HG03439 (cell line): Measurements from ENCODE around the gene SORBS1.

Experiments used
- ATAC-seq: cut with Tn5 transposase; IDR thresholded peaks from one replicate; pipeline ENCODE4 v1.9.1; 2021; ENCODE audit warnings: mild to moderate bottlenecking, moderate library complexity; ENCODE audit not compliant: unreplicated experiment

The SORBS1 gene

DNA sequence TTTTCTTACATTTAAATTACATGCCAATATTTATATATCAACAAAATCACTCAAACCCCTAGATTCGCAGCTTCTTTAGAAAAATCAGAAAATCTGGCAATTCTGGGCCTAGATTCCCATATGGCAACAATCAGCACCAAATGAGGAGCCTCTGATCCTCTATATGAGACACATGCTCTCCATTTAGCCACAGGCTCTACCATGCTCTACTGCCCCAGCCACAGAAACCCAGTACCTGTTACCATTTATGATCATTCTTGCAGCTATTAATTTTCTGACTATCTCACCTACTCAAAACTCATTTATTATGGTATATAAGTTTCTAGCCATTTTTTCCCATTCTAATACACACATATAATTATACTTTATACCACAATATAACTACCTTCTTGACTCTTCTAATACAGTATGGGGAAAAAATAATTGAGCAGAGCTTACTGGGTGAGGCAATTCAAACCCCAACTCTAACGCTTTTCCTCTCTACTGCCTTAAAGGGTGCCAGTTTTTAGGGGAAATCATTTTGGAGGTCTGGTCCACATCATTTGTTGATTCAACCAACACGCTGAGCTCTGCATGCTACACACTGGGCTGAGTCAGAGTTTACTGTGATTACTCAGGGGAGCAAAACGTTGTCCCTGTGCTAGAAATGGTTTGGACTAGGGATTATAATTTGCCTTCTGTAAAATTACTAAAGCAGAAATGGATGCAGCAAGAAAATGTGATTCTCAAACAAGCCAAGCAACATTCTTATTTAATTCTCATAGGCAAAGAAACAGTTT is 281.9 kb downstream of the SORBS1 start:
- no peak for ATAC-seq

GRCh38 chr10:95278061-95278988 is 282.8 kb downstream of the SORBS1 start:
- ATAC-seq: no peak

DNA sequence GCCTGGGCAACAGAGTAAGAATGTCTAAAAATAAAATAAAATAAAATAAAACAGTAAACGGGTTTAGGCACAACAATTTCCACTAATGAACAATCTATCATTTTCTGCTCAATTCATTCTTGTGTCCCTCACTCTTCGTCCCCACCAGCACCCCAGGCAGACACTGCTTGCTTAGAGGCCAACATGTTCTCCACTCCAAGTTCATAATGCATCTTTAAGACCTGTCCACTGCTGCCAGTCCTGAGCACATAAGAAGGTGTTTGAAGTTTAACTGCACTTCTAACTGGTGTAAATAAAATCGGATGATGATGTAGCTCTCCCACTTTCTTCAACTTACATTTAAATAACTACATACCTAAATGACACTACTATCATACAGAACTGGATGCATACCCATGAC is 283.6 kb downstream of the SORBS1 start:
- ATAC-seq: no peak

- ATAC-seq: no peak
Observed at GRCh38 chr10:95277201-95277570, 284.0 kb downstream of the SORBS1 start.

GRCh38 chr10:95276367-95277200 is 284.6 kb downstream of the SORBS1 start:
- ATAC-seq: no peak

DNA sequence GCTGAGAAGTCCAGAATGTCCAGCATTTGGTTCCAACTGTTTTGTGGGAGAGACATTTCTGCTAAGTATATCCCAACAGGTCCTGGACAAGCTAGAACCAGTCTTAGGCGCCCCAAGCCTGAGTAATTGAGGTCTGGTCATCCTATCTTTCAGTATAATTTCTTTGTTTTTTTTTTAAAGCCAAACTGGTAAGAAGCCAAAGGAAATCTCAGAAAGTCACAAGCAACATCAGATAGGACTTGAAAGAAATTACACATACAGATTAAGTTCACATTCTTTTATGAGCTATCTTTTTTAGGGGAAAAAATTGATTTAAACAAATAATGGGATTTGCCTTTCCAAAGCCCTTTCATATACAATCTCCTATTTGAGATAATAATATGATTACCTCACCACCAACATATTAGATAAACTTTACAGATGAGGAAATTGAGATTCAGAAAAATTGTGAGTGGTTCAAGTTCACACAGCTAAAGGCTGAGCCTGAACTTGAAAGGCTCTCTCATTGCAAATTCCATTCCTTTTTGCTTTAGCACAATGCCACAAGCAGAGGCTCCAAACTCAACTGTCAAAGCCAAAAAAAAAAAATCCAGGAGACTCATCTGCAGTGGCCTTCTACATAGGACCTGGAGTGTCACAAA is 285.3 kb downstream of the SORBS1 start:
- ATAC-seq: no peak

GRCh38 chr10:95273393-95274312 is 287.5 kb downstream of the SORBS1 start:
- ATAC-seq: no peak

GRCh38 chr10:95268438-95268837 is 292.7 kb downstream of the SORBS1 start:
- no peak for ATAC-seq

- no peak for ATAC-seq
Observed at GRCh38 chr10:95267251-95267650, 293.9 kb downstream of the SORBS1 start.

DNA sequence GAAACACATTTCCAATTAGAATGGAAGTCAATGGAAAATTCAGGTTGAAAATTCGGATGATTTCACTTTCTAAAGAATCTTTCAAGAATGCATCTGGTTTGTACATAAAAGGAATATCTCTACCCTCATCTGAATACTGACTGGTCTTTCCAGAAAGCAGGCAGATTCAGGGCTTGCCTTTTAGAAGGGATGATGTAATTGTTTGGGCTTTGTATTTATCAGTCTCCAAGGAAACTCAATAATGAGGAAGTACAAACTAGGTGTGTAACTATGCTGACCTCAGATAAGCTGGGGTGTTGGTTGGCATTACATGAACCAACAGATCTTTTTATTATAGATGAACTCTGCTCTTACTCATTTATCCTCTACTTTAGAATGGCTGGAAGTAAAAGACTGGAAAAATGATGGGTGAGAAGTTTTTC is 294.5 kb downstream of the SORBS1 start:
- peak; percentile 77 for ATAC-seq

DNA sequence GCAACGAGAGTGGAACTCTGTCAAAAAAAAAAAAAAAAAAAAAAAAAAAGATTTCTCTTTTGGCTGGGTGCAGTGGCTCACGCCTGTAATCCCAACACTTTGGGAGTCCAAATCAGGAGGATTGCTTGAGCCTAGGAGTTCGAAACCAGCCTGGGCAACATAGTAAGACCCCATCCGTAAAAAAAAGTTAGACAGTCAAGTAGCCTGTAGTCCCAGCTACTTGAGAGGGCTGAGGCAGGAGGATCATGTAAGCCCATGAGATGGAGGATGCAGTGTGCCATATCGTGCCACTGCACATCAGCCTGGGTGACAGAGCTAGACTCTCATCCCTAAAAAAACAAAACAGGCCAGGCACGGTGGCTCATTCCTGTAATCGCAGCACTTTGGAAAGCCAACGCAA is 295.6 kb downstream of the SORBS1 start:
- ATAC-seq: no peak

DNA sequence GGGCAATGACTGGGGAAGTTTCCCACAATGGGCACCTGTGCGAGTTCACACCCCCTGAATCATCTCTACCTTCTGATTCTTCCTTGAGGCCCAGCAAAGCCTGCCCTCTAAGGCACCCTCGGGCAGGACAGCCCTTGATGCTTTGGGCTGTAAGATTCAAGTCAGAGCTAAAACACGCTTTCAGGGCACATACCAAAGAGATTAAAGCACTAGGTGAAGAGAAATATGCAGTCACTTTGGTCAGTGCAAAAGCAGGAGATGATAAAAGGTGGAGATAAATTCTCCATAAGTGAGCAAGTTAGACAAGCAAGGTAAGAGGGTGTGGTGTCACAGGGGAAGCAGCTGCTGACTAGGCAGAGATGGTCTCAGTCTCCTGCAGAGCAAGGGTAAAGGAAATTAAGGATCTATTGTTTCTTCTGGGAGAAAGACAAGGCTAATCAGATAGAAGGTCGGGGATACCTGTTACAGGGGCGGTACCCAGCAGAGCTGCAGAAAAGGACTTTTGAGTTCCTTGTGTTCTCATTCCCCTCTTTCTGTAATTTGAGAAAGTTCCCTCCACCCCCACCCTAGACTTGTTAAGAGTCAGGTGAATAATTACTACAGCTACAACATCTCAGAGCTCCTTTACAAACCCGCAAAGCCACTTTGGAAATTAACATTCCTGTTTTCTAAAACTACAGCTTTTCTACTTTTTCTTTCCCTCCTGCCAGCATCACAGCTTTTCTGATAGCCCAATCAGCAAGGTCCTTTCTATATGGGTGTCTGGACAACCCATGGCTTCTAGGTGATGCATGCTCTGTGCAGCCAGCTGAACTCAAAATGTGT is 296.7 kb downstream of the SORBS1 start:
- ATAC-seq: no peak

DNA sequence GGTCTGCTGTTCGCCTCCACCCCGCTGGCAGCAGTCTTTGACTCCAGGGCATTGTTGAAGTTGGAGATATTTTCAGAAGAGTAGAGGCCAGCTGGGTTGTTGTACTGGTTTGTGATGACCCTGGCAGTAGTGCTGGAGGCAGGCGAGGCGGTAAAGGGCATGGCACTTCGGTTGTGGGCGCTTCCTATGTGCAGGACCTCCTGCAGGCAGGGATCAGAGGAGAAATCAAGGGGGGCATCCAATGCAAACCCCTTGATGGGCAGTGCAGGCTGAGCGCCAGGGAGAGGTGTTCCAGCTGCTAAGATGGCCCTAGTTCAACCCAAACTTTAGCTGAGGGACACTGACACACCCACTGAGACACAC is 297.3 kb downstream of the SORBS1 start:
- no peak for ATAC-seq

- ATAC-seq: no peak
Observed at GRCh38 chr10:95262763-95263518, 298.2 kb downstream of the SORBS1 start.

DNA sequence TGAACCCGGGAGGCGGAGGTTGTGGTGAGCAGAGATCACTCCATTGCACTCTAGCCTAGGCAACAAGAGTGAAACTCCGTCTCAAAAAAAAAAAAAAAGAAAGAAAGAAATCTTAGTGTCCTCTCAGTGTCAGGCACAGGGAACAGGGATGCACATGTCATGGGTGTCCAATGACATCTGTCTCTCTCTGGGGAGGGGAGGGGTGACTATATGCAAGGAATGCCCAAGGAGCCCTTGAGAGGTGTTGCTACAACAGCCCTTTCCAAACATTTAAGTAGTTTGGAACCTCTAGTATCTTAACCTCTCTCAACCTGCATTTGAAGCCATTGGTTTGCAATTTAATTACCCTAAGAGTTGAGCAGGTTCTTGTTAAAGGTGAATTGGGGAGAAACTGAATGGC is 299.2 kb downstream of the SORBS1 start:
- no peak for ATAC-seq
